NCI-H82 treated with DMSO at 0.1 percent for 48 hours (cell line): Measurements from ENCODE around the gene B4GALT1.
"Not testable (repeated sequence)": the region's sequence is repeated elsewhere in the genome, so short reads cannot be mapped to it uniquely, and the experiment has no call there.

Experiments used
- DNase-seq: peaks from one replicate; lab custom pipeline; 2025; ENCODE audit not compliant: unreplicated experiment; lab: John Stamatoyannopoulos, UW

B4GALT1 gene

GRCh38 chr9:33185406-33185805 lies 18.3 kb upstream of the B4GALT1 start:
- DNase-seq, result no peak

- no peak for DNase-seq
Observed at GRCh38 chr9:33184963-33185362, 17.8 kb upstream of the B4GALT1 start.

GRCh38 chr9:33182519-33182918 lies 15.4 kb upstream of the B4GALT1 start:
- no peak for DNase-seq

- DNase-seq, result no peak
Observed at GRCh38 chr9:33180526-33181184, 13.5 kb upstream of the B4GALT1 start.

- no peak for DNase-seq
Observed at GRCh38 chr9:33178972-33179697, 12.0 kb upstream of the B4GALT1 start.

- DNase-seq, result no peak
Observed at GRCh38 chr9:33177639-33178038, 10.5 kb upstream of the B4GALT1 start.

GRCh38 chr9:33177086-33177485 lies 9.9 kb upstream of the B4GALT1 start:
- DNase-seq, result no peak

- DNase-seq, result no peak
Observed at GRCh38 chr9:33175649-33176325, 8.7 kb upstream of the B4GALT1 start.

GRCh38 chr9:33172256-33173238 lies 5.4 kb upstream of the B4GALT1 start:
- DNase-seq, result no peak

GRCh38 chr9:33170464-33171415 lies 3.6 kb upstream of the B4GALT1 start:
- no peak for DNase-seq

GRCh38 chr9:33168941-33169544 lies 1.9 kb upstream of the B4GALT1 start:
- no peak for DNase-seq

- DNase-seq, result no peak
Observed at GRCh38 chr9:33167972-33168461, 881 bp upstream of the B4GALT1 start.

- DNase-seq, result no peak
Observed at GRCh38 chr9:33166231-33167083, 679 bp downstream of the B4GALT1 start.

- no peak for DNase-seq
Observed at GRCh38 chr9:33165263-33166151, 1.6 kb downstream of the B4GALT1 start.

- not testable (repeated sequence) for DNase-seq
Observed at GRCh38 chr9:33164921-33165262, 2.2 kb downstream of the B4GALT1 start.

- no peak for DNase-seq
Observed at GRCh38 chr9:33164138-33164809, 2.9 kb downstream of the B4GALT1 start.
